B cell (primary cell): ENCODE data around the gene ATP6V0E2. TPM values are rescaled to one million over a fixed set of nuclear protein-coding genes. Genes with fewer than 3 reads are reported as not detected.

Experiments used
- ATAC-seq: fragments of 200-7000 bp; cut with Tn5 transposase; one replicate; pipeline ENCODE4 v1.10.0; 2021; ENCODE audit warnings: low read depth, mild to moderate bottlenecking, moderate number of reproducible peaks, moderate library complexity
- CTCF ChIA-PET: fragments of 350-600 bp; sonication (Branson Sonifier 250); formaldehyde crosslinking; loops from one replicate; lab custom pipeline; 2021; ENCODE audit warnings: antibody characterized with exemption, inconsistent platforms; lab: Charles Lee
- POLR2A ChIA-PET: fragments of 350-600 bp; sonication (Branson Sonifier 250); formaldehyde crosslinking; loops from one replicate; lab custom pipeline; 2021; ENCODE audit warnings: antibody characterized with exemption; lab: Charles Lee
- DNase-seq: peaks from one replicate; pipeline ENCODE4 v3.0.0; 2013
- H2AFZ ChIP-seq: 2 replicates; pipeline ENCODE4 v1.6.1; 2012; ENCODE audit warnings: mild to moderate bottlenecking, low read depth, low read length; ENCODE audit not compliant: insufficient read depth, poor library complexity, severe bottlenecking
- H3K27ac ChIP-seq, 2 donors: 1 replicate in 1 of 2; 2 replicates in 1 of 2; pipeline ENCODE4 v1.5.1; 2012 to 2013; ENCODE audit warnings: low read length in 2 of 2, mild to moderate bottlenecking in 2 of 2, moderate library complexity in 1 of 2
- H3K27me3 ChIP-seq, 4 experiments: fragments of 200-600 bp in 1 of 4; sonication (generic) in 1 of 4; replicated peaks in 1 of 4; 1 replicate in 2 of 4; 2 replicates in 2 of 4; pipeline versions ENCODE4 v1.6.1 to v1.7.0; 2013 to 2016; ENCODE audit warnings: low read length in 3 of 4, mild to moderate bottlenecking in 2 of 4, mixed read lengths in 1 of 4, moderate library complexity in 1 of 4; ENCODE audit not compliant: insufficient read depth in 4 of 4, control insufficient read depth in 3 of 4; ENCODE audit errors: control extremely low read depth in 1 of 4
- H3K36me3 ChIP-seq, 2 experiments: replicated peaks in 1 of 2; 1 replicate in 1 of 2; 2 replicates in 1 of 2; pipeline versions ENCODE4 v1.6.1 to v1.7.1; 2013; ENCODE audit warnings: low read length in 1 of 2; ENCODE audit not compliant: insufficient read depth in 2 of 2, control insufficient read depth in 1 of 2; ENCODE audit errors: control extremely low read depth in 1 of 2, extremely low read depth in 1 of 2
- H3K4me1 ChIP-seq, 2 donors: fragments of 200-600 bp in 1 of 2; sonication (generic) in 1 of 2; 1 replicate in 1 of 2; 2 replicates in 1 of 2; pipeline versions ENCODE4 v1.5.1 to v1.6.1; 2013 to 2017; ENCODE audit warnings: low read length in 2 of 2; ENCODE audit not compliant: control insufficient read depth in 2 of 2, insufficient read depth in 2 of 2
- H3K4me2 ChIP-seq: replicated peaks from 2 replicates; pipeline ENCODE3; 2012; ENCODE audit warnings: mild to moderate bottlenecking, low read depth, low read length; ENCODE audit not compliant: poor library complexity, severe bottlenecking
- H3K4me3 ChIP-seq, 5 experiments: fragments of 200-600 bp in 1 of 5; sonication (generic) in 1 of 5; 1 replicate in 3 of 5; 2 replicates in 2 of 5; pipeline versions ENCODE4 v1.5.1 to v1.7.0; 2011 to 2016; ENCODE audit warnings: low read length in 4 of 5, mild to moderate bottlenecking in 4 of 5, low read depth in 2 of 5, control low read depth in 1 of 5, moderate library complexity in 1 of 5; ENCODE audit not compliant: insufficient read depth in 1 of 5; ENCODE audit errors: control extremely low read depth in 1 of 5, extremely low read depth in 1 of 5
- H3K79me2 ChIP-seq: fragments of 200-600 bp; sonication (generic); one replicate; pipeline ENCODE4 v1.6.0; 2016; ENCODE audit warnings: low read length; ENCODE audit not compliant: control insufficient read depth, insufficient read depth
- H3K9ac ChIP-seq: fragments of 200-600 bp; sonication (generic); 2 replicates; pipeline ENCODE4 v1.6.1; 2017; ENCODE audit warnings: mild to moderate bottlenecking, low read length, moderate library complexity
- H3K9me3 ChIP-seq, 3 donors: one replicate each; pipeline versions ENCODE4 v1.6.1 to v1.7.1; 2013; ENCODE audit warnings: low read length in 2 of 3; ENCODE audit not compliant: control insufficient read depth in 2 of 3, insufficient read depth in 1 of 3; ENCODE audit errors: control extremely low read depth in 1 of 3
- H4K20me1 ChIP-seq: 2 replicates; pipeline ENCODE4 v1.6.0; 2012; ENCODE audit warnings: mild to moderate bottlenecking, low read length; ENCODE audit not compliant: insufficient read depth, control insufficient read depth, poor library complexity, severe bottlenecking
- H3K27ac Mint-ChIP-seq: one replicate; pipeline ENCODE4 v1.8.0; 2021; ENCODE audit warnings: mixed read lengths
- H3K27me3 Mint-ChIP-seq: one replicate; pipeline ENCODE4 v1.8.0; 2021; ENCODE audit warnings: mixed read lengths
- H3K4me1 Mint-ChIP-seq: one replicate; pipeline ENCODE4 v1.8.0; 2021; ENCODE audit warnings: mixed read lengths
- H3K4me3 Mint-ChIP-seq: one replicate; pipeline ENCODE4 v1.8.0; 2021; ENCODE audit warnings: mixed read lengths
- H3K9me3 Mint-ChIP-seq: one replicate; pipeline ENCODE4 v1.8.0; 2022; ENCODE audit warnings: mixed read lengths; ENCODE audit not compliant: insufficient read depth
- EZH2 ChIP-seq: IDR thresholded peaks from 2 replicates; pipeline ENCODE4 v1.6.1; 2012; ENCODE audit warnings: borderline replicate concordance, low read depth, mild to moderate bottlenecking, moderate library complexity, low read length; ENCODE audit not compliant: insufficient read depth, poor library complexity, severe bottlenecking
- WGBS: methylation state at CpG from one replicate; pipeline ENCODE4 v1.1.5; 2013; ENCODE audit warnings: missing lambda C conversion rate; ENCODE audit not compliant: insufficient coverage; 5-methylcytosine and 5-hydroxymethylcytosine counted together
- intact Hi-C: fragments of 100-400 bp; cut with micrococcal nuclease; formaldehyde crosslinking; loops from one replicate; pipeline ENCODE4 v1.10.0; 2022
- polyA plus RNA-seq: library from polyadenylated mRNA; depleted of rRNA; stranded (reverse); fragments of >200 nt; gene quantifications from 2 replicates; pipeline ENCODE4 v1.2.3, GENCODE V29; 2012
- total RNA-seq, 2 donors: library from RNA; stranded (reverse); fragments of 120-200 nt in 1 of 2; gene quantifications; 1 replicate in 1 of 2; 2 replicates in 1 of 2; pipeline versions ENCODE4 v1.2.3 to v1.2.4, GENCODE V29; 2013 to 2022
- TF ChIP-seq, protein P1 (sequence below): fragments of 200-600 bp; IDR thresholded peaks from one replicate; pipeline ENCODE4 v1.8.0; 2022; ENCODE audit warnings: antibody characterized with exemption, mild to moderate bottlenecking

The ATP6V0E2 gene
- total and polyA plus RNA-seq, 2 donors (not counting 1 experiment from before 2014, with no cell fraction given): 13.5 to 49.6 TPM

DNA sequence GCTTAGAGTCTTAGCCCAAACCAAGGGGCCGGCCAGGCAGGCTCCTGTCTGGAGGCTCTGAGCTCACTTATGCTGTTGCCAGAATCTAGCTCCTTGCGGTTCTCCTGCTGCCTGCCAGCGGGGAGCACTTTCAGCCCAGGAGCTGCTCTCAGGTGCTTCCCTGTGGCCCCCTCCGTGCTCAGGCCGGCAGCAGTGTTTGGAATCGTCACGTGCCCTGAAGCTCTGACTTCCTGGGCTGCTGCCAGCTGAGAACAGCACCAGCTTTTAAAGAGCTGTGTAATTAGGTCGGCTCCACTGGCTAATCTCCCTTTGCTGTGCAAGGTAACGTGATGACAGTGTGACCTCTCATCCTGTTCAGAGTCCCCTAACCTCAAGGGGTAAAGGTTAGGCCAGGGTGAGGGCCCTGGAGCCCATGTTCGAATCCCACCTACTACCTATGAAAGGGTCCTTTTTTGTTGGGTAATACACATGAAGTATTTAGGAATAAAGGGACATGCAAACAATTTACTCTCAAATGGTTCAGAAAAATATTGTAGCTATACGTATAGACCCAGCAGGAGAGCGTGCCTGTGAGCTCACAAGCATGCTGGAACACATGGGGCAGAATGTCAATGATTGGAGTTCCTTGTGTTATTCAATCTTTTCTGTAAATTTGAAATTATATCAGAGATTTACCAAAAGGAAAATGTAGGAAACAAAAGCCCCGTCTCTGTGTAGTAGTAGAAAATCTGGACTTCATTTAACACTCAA is 19.0 kb upstream of the ATP6V0E2 start:
- H3K4me1 Mint-ChIP-seq: no peaks in the 10 kb centered on the region
- TF ChIP-seq EZH2: no peak
- TF ChIP-seq, protein P1, sequence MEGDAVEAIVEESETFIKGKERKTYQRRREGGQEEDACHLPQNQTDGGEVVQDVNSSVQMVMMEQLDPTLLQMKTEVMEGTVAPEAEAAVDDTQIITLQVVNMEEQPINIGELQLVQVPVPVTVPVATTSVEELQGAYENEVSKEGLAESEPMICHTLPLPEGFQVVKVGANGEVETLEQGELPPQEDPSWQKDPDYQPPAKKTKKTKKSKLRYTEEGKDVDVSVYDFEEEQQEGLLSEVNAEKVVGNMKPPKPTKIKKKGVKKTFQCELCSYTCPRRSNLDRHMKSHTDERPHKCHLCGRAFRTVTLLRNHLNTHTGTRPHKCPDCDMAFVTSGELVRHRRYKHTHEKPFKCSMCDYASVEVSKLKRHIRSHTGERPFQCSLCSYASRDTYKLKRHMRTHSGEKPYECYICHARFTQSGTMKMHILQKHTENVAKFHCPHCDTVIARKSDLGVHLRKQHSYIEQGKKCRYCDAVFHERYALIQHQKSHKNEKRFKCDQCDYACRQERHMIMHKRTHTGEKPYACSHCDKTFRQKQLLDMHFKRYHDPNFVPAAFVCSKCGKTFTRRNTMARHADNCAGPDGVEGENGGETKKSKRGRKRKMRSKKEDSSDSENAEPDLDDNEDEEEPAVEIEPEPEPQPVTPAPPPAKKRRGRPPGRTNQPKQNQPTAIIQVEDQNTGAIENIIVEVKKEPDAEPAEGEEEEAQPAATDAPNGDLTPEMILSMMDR: no peak
- H3K4me3 ChIP-seq: no peak overlapping the region
- H3K4me2 ChIP-seq: no peak overlapping the region
- ATAC-seq: no peak
- H4K20me1 ChIP-seq: no peaks in the 10 kb centered on the region
- CTCF ChIA-PET: no interaction called here
- H3K27ac Mint-ChIP-seq: no peak overlapping the region
- POLR2A ChIA-PET: no interaction called here
- H3K27ac ChIP-seq: no peak overlapping the region
- peaks cover 0 to 12% of the 10 kb centered on the region in 2 experiments for H3K36me3 ChIP-seq
- DNase-seq: no peak
- H3K27me3 Mint-ChIP-seq: no peaks in the 10 kb centered on the region
- no peaks in the 10 kb centered on the region for H3K27me3 ChIP-seq
- H2AFZ ChIP-seq: no peak overlapping the region
- no peak overlapping the region for H3K4me3 Mint-ChIP-seq
- intact Hi-C loops: loop anchor here (5.0 kb wide), 1 partner anchor 152 kb away; no protein-coding TSS in a partner anchor
- no peaks in the 10 kb centered on the region for H3K9me3 ChIP-seq
- no peak overlapping the region for H3K9ac ChIP-seq
- no peaks in the 10 kb centered on the region for H3K9me3 Mint-ChIP-seq
- H3K4me1 ChIP-seq: no peaks in the 10 kb centered on the region
- WGBS: 81% methylated on average over 10 of the region's 13 CpGs
- H3K79me2 ChIP-seq: no peaks in the 10 kb centered on the region
